ENCODE results near the gene LDHB. TPM values are rescaled to one million over a fixed set of nuclear protein-coding genes. Genes with fewer than 3 reads are reported as not detected.

Gene LDHB
- total RNA-seq, 1 experiment from 2014 or later: 1,343 TPM

GRCh38 chr12:21614506-21614905 is 43.1 kb downstream of the LDHB start:
- Histone ChIP-seq H2AK5ac (ENCODE audit: insufficient read length, low read length) (no peak overlapping the region), H2BK5ac (ENCODE audit: insufficient read length, low read length) (no peak overlapping the region), H2BK20ac (ENCODE audit: low read depth, low read length, poor library complexity, severe bottlenecking) (no peak overlapping the region), H3K79me2 (ENCODE audit: insufficient read depth, low read length) (no peaks in the 10 kb centered on the region), H3T11ph (ENCODE audit: low read length) (no peak overlapping the region), H3K9me3 (ENCODE audit: control insufficient read depth, low read depth, low read length) (no peaks in the 10 kb centered on the region), H3K23me2 (ENCODE audit: insufficient read length, low read depth, low read length, poor library complexity, severe bottlenecking) (no peaks in the 10 kb centered on the region), H4K8ac (replicated peaks; ENCODE audit: insufficient read length, low read depth, low read length) (no peak overlapping the region), H3K18ac (ENCODE audit: insufficient read length, low read depth, low read length) (no peak overlapping the region), H3K14ac (ENCODE audit: insufficient read depth, low read length) (no peak overlapping the region), H4K91ac (ENCODE audit: insufficient read length, low read depth, low read length) (no peak overlapping the region), H3K4me1 (ENCODE audit: insufficient read depth, low read length) (no peaks in the 10 kb centered on the region), H4K5ac (ENCODE audit: insufficient read length, low read depth, low read length) (no peak overlapping the region), H3K4me2 (ENCODE audit: insufficient read depth, insufficient read length, low read length) (no peak overlapping the region), H3K23ac (ENCODE audit: insufficient read length, low read depth, low read length) (no peak overlapping the region), H2BK15ac (ENCODE audit: low read depth, low read length) (no peak overlapping the region), H2BK12ac (ENCODE audit: insufficient read length, low read depth, low read length) (no peak overlapping the region), H3K56ac (ENCODE audit: insufficient read length, low read depth, low read length) (no peak overlapping the region), H3K79me1 (ENCODE audit: insufficient read depth, low read depth, low read length, poor library complexity, severe bottlenecking) (no peaks in the 10 kb centered on the region), H3K27ac (ENCODE audit: insufficient read length, low read depth, low read length) (no peak overlapping the region), H4K20me1 (ENCODE audit: control insufficient read depth, insufficient read depth, insufficient read length) (no peaks in the 10 kb centered on the region), H2AFZ (ENCODE audit: low read length) (no peak overlapping the region), H3K9ac (ENCODE audit: extremely low read depth, insufficient read length, low read length) (no peak overlapping the region), H3K4ac (ENCODE audit: low read depth, low read length) (no peak overlapping the region), H3K27me3 (ENCODE audit: insufficient read depth, low read length) (no peaks in the 10 kb centered on the region), H2BK120ac (ENCODE audit: low read depth, low read length, poor library complexity, severe bottlenecking) (no peak overlapping the region)
- WGBS (ENCODE audit: extremely low coverage, insufficient read length, low lambda C conversion rate): no CpG with 5 or more reads among the region's 2 CpGs
- TF ChIP-seq CTCF (conservative IDR thresholded peaks at IDR 0.05): no peak
- H3K27ac Mint-ChIP-seq: no peak overlapping the region
- H3K4me1 Mint-ChIP-seq: no peaks in the 10 kb centered on the region
- no peak overlapping the region for H3K4me3 Mint-ChIP-seq
- H3K36me3 Mint-ChIP-seq (ENCODE audit: insufficient read depth in 1 of 3, low read depth in 3 of 3): no peaks in the 10 kb centered on the region
- no peaks in the 10 kb centered on the region for H3K9me3 Mint-ChIP-seq
- no peaks in the 10 kb centered on the region; the same call in 1 of the 2 replicates for H3K27me3 Mint-ChIP-seq (ENCODE audit: low read depth)
- no peak for DNase-seq

Data from H9 (cell line).